ENCODE results near the gene PDE12.

Gene PDE12, protein sequence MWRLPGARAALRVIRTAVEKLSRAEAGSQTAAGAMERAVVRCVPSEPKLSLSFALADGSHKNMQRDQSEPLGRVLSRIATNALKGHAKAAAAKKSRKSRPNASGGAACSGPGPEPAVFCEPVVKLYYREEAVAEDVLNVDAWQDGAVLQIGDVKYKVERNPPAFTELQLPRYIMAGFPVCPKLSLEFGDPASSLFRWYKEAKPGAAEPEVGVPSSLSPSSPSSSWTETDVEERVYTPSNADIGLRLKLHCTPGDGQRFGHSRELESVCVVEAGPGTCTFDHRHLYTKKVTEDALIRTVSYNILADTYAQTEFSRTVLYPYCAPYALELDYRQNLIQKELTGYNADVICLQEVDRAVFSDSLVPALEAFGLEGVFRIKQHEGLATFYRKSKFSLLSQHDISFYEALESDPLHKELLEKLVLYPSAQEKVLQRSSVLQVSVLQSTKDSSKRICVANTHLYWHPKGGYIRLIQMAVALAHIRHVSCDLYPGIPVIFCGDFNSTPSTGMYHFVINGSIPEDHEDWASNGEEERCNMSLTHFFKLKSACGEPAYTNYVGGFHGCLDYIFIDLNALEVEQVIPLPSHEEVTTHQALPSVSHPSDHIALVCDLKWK

DNA sequence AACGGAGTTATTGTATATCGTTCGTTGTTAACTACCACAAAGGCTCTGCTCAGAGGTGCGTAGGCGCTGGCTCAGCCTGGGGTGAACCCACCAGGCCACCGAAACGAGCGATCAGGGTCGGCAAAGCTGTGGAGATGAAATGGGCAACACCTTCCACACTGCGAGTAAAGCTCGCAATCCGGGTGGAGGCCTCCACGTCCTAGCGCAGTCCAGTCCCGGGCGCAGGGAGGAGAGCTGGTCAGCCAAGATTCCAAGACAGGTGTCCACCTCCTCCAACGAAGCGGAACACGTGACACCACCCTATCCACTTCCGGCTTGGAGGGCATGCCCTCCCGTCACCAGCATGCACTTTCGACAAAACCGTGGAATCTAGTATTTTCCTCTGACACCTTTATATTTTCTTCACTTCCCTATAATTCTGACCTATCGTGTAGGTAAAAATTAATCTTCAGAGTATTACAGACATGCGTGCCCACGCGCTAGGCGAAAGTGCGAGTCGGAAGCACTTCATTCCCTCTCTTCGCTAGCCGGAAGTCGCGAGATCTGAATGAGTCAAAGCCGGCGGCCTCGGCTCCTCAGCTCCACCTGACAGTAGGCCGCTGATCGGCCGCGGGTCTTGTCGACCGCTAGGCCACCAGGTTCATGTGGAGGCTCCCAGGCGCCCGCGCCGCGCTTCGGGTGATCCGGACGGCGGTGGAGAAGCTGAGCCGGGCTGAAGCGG lies at the start of gene PDE12:
PDE12 (plus strand) TSS at position 537 of the 721 bp plus-strand sequence; CDS start at position 643, 106 bp downstream.
- DNase-seq (ENCODE audit: low read depth in 2 of 2): peak; percentile 63 to 69

DNA sequence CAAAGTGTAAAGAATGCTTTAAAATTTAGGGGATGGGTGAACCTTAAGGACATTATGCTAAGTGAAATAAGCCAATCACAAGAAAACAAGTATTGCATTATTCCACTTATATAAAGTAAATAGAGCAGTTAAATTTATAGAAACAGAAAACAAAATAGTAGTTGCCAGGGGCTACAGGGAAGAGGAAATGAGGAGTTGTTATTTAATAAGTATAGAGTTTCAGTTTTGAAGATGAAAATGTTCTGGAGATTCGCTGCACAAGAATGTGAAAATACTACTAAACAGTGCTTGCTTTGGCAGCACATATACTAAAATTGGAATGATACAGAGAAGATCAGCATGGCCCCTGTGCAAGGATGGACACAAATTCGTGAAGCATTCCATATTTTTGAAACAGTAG lies 43.9 kb upstream of the PDE12 start:
- no peak for DNase-seq (ENCODE audit: low read depth in 2 of 2)

DNA sequence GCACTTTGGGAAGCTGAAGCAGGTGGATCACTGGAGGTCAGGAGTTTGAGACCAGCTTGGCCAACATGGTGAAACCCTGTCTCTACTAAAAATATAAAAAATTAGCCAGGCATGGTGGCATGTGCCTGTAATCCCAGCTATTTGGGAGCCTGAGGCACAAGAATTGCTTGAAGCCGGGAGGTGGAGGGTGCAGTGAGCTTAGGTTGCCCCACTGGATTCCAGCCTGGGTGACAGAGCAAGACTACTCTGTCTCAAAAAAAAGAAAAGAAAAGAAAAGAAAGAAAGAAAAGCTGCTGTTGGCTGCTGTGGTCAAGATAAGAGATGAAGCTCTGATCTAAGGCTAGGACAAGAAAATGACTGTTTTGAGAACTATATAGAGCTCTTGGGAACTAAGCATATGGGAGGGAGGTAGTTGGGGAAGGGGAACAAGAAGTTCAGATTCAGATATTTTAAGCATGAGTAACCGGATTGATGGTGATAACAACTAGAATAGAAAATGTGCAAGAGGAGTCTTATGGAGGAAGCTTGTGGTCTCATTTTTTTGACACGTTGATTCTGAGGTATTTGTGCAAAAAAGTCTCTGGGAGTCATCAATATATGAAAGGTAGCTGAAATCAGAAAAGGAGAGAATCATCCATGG lies 37.7 kb upstream of the PDE12 start:
- DNase-seq (ENCODE audit: low read depth in 2 of 2): no peak

DNA sequence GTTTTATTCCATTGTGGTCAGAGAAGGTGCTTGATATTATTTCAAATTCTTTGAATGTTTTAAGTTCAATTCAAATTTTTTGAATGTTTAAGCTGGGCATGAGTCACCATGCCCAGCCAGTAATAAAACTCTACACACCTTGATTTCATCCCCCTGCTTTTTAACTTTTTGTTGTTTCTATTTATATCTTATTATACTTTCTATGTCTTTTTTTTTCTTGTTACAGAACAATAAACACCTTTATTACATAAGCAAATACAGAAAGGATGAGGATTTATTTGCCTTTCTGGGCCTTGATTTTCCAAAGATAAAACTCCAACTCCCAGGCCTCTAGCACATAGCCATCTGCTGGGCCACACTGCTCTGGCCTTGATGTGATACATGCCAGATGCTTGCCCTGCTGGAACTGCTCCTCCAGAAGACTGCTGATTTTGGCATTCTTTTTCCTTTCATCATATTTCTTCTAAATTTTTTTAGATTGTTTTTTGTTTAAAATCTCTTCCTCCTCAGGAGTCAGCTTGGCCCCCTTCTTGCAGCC lies 25.9 kb upstream of the PDE12 start:
- DNase-seq (ENCODE audit: low read depth in 2 of 2): no peak

DNA sequence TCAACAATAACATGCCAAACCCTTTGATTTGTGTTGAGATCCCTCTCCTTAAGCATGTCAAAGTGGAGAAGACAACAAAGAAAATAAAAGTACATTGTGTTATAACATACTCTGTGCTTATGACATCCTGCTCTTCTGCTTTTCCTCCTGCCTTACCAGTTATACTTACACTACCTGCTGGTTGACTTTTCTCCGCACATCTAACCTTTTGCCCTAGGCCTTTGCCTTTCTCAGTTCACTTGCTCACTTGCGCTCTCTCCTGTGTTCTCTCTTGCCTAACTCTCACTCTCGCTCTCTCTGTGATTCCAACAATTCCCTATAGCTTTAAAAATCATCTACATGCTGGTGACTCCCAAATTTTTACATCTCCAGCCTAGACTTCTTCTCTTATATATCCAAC lies 17.6 kb upstream of the PDE12 start:
- no peak for DNase-seq (ENCODE audit: low read depth in 2 of 2)

DNA sequence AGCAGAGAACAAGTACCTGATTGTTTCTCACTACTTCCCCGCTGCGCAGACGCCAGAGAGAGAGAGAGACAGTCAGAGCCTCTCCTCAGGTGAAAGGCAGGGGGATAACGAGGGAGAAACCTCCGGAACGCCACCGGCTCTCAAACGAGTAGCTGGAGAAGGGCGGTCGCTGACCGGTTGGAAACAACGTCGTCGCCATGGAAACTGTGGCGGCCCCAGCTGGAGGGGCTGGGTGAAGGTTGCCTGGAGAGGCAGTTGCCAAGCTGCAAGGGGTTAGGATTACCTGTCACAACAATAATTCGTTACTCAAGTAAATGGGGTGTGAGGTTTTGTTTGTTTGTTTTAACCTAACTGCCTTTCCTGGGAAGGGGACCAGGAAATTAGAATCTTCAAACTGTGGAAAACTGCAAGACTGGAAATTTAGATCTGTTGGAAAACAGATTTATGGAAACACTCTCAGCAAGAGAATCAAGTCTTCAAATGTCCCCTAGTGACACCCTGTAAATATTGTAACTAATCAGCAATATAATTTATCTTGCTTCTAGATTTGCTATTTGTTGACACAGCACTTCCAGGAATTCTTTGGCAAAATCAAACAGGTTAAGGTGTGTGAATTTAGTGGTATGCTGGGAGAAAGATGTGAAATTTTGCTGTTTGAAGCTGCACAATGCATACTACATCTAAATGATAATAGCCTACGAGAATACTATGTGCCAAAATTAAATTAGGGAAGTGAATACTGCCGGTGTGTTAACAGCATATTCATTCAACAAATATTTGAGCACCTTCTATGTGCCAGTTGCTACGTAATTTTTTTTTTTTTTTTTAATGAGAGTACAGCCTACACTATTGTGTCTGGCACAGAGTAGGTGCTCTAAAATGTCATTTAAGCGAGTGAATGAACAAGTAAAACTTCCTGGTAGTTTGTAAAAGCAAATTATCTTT lies 11.6 kb upstream of the PDE12 start, which contains the start of gene DNAH12:
DNAH12 (minus strand) TSS at position 164 of the 945 bp plus-strand sequence. CDS start 1,474 bp downstream, outside the sequence.
- DNase-seq (ENCODE audit: low read depth in 2 of 2): no peak

DNA sequence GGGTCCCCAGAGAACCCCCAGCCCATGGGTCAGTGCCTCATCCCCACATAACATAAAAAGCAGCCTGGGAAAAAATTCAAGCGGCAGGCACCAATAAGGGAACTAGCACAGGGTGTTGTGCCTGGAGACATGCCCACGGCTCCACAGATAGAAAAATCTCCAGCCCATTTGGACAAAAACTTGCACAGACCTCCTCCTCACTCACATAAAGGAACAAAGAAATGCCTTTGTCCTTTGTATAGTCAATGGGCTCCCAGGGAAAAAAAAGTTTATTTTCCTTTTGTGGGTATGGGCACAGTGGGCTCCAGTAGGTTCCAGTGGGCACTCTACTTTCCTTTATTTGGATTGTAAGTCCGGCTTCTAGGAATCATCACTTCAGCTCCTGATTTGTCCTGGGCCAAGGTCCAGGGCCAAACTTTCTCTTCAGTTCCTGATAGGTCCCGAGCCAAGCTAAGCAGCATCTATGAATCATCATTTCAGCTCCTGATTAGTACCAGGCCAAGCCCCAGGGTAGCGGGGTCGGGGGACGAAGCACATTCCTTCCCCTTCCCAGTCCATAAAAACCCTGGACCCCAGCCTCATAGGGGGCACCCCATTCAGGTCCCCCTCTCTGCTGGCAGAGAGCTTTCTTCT lies 10.3 kb upstream of the PDE12 start:
- DNase-seq (ENCODE audit: low read depth in 2 of 2): no peak

DNA sequence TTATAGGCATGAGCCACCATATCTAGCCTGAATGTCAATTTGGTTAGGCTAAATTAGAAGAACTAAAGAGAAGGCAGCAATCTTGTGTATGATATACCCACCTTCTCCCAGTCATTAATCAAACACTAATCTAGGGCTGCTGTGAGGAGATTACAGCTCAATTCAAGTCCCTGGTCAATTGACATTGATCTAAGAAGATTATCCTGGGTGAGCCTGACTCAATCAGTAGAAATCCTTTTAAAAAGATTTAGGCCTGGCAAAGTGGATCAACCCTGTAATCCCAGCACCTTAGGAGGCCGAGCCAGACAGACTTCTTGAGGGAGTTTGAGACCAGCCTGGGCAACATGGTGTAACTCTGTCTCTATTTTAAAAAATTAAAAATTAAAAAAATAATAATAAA lies 9.5 kb upstream of the PDE12 start:
- DNase-seq (ENCODE audit: low read depth in 2 of 2): no peak

DNA sequence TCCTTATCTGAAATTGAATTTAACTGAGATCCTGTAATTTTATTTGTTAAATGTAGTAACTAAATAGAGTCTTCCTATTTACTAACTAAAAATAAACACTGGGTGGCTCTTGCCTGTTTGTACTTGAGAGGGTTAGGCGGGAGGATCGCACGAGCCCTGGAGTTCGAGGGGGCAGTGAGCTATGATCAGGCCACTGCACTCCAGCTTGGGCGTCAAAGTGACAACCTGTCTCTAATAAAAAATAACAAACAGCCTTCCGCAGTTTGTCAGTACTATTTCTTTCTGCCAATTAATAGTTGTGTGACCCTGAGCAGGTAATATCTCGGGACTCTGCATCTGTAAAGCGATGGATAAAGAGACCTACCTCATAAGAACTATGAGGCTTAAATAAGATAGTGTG lies 768 bp upstream of the PDE12 start:
- DNase-seq (ENCODE audit: low read depth in 2 of 2): no peak

DNA sequence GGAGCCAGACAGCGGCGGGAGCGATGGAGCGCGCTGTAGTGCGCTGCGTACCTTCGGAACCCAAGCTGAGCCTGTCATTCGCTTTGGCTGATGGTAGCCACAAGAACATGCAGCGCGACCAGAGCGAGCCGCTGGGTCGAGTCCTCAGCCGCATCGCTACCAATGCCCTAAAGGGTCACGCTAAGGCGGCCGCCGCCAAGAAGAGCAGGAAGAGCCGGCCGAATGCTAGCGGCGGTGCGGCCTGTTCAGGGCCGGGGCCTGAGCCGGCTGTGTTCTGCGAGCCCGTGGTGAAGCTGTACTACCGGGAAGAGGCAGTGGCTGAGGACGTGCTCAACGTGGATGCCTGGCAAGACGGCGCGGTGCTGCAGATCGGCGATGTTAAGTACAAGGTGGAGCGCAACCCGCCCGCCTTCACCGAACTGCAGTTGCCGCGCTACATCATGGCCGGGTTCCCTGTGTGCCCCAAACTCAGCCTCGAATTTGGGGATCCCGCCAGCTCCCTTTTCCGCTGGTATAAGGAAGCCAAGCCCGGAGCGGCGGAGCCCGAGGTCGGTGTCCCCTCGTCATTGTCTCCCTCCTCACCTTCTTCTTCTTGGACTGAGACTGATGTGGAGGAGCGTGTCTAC lies 498 bp downstream of the PDE12 start:
- peak in 1 of 2 donors; percentile 17 for DNase-seq (ENCODE audit: low read depth in 2 of 2)

DNA sequence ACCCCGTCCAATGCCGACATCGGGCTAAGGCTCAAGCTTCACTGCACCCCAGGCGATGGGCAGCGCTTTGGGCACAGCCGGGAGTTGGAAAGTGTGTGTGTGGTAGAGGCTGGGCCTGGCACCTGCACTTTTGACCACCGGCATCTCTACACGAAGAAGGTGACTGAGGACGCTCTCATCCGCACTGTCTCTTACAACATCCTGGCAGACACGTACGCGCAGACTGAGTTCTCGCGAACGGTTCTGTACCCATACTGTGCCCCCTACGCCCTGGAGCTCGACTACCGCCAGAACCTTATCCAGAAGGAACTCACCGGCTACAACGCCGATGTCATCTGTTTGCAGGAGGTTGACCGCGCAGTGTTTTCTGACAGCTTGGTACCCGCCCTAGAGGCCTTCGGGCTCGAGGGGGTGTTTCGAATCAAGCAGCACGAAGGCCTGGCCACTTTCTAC lies 1.0 kb downstream of the PDE12 start:
- peak in 1 of 2 donors; percentile 8 for DNase-seq (ENCODE audit: low read depth in 2 of 2)

DNA sequence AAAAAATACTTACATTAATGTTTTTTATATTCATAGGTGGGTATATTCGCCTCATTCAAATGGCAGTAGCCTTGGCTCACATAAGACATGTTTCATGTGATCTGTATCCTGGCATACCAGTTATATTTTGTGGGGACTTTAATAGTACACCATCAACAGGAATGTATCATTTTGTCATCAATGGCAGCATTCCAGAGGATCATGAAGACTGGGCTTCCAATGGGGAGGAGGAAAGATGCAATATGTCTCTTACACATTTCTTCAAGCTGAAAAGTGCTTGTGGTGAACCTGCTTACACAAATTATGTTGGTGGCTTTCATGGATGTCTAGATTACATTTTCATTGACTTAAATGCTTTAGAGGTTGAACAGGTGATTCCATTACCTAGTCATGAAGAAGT lies 3.5 kb downstream of the PDE12 start:
- DNase-seq (ENCODE audit: low read depth in 2 of 2): no peak

DNA sequence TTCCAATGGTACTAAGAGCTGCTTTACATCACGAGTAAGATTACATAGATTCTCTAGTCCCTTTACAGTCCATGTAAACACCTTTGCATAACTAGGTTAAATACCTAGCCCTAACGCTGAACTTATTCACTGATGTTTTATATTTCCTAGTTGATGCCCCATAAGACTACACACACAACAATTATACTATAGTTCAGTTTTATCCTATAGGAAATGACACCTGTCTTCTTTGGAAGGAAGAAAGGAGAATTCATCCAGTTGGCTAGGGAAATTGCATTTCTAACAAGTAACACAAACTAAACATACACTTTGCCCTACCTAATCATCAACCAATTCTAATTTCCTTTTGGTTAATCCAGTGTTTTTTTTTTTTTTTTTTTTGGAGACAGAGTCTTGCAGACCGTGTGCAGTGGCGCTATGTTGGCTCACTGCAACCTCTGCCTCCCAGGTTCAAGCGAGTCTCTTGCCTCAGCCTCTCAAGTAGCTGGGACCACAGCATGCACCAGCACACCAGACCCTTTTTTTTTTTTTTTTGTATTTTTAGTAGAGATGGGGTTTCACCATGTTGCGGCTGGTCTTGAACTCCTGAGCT lies 13.9 kb downstream of the PDE12 start:
- no peak for DNase-seq (ENCODE audit: low read depth in 2 of 2)

DNA sequence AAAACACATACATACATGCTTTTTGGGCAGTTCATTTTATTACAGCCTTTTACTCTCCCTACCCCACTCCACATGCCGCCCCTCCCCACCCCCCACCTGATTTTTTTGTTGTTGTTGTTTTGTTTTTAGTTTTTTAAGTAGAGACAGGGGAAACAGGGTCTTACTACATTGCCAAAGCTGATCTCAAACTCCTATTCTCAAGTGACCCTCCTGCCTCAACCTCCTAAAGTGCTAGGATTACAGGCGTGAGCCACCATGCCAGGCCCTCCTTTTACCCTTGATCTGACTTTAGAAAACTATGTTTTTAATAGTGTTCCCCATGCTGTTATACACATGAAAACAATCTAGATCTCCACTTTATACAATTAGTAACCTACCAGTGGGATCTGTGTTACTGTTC lies 14.8 kb downstream of the PDE12 start:
- no peak for DNase-seq (ENCODE audit: low read depth in 2 of 2)

DNA sequence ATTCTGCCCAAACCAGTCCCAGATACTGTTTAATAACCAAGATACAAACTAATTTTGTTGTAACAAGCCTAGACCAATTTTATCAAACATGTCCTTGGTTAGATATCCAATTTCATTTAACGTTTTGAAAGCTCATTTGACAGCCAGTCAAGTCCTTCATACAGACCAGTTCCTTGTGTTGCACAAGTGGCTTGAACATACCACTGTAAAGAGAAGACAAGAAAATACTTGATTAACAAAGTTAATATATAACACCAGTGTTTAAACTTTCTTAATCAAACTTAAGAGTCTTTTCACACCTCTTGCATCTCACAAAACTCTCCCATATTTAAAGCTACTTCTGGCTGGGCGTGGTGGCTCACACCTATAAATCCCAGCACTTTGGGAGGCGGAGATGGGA lies 16.0 kb downstream of the PDE12 start:
- no peak for DNase-seq (ENCODE audit: low read depth in 2 of 2)

DNA sequence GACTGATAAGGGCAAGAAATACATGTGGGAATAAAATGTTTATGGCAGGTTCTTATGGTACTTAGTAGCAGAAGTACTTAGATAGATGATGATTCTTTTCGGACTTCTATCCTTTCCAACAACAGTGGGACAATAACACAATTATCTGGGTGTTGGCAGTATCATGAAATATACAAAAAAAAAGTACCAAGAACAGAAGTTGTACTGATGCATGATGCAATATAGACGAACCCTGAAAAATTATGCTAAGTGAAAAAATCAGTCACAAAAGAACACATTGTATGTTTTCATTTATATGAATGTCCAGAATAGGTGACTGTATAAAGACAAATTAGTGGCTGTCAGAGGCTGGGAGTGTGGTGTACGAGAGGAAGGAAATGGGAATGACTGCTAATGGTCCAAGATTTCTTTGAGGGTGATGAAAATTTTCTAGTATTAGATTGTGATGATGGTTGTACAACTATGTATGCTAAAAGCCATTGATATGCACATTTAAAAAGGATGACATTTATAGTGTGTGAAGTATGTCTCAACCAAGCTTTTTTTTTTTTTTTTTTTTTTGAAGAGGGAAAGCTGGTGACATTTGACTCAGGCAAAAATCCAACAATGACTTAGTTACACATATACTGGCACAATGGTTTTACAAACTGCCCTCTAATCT lies 20.0 kb downstream of the PDE12 start:
- DNase-seq (ENCODE audit: low read depth in 2 of 2): no peak

DNA sequence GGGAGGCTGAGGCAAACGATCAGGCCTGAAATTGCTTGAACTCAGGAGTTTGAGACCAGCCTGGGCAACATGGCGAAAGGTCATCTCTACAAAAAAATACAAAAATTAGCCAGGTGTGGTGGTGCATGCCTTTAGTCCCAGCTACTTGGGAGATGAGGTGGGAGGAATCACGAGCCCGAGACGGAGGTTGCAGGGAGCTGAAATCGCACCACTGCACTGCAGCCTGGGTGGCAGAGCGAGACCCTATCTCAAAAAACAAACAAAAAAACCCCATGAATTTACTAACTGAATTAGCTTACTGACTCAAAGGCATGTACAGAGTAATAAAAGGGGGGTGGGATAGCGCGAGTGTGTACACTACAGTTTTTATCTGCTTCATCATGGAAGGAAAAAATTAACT lies 21.7 kb downstream of the PDE12 start:
- no peak for DNase-seq (ENCODE audit: low read depth in 2 of 2)

DNA sequence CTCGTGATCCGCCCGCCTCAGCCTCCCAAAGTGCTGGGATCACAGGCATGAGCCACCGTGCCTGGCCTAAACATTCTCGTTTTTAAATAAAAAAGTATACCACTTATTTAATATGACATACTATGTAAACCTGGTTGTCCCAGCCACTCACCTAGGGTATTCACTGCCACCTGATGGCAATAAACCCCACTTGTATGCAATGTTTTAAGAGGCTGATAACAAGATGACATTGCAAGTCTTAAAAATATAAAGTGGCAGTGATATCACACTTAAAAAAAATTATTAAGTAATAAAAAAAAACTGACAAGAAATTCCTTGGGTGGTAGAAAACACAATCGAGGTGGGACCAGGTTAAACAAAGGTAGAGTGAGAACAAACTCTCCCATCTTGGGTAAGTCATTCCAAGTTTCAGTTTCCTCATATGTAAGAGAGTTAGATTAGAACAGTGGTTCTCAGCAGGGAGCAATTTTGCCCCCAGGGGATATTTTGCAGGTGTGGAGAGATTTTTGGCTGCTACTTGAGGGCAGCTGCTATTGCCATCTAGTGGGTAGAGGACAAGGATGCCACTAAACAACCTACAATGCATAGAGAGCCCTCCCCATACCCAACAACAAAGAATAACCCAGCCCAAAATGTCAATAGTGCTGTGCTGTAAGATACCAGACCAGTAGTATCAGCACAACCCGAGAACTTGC lies 26.5 kb downstream of the PDE12 start:
- no peak for DNase-seq (ENCODE audit: low read depth in 2 of 2)

Measured in activated CD4-positive, alpha-beta T cell treated with anti-CD3 and anti-CD28 coated beads for 24 hours (primary cell).